GM12874 (cell line): ENCODE results near the gene ADAMTS17.

ENCODE experiments used
- TF ChIP-seq, protein P1 (sequence below): IDR thresholded peaks from 2 replicates; pipeline ENCODE4 v1.5.1; 2011; ENCODE audit warnings: low read depth, mild to moderate bottlenecking, control low read depth, low read length, moderate library complexity; ENCODE audit not compliant: insufficient read depth

ADAMTS17 gene

DNA sequence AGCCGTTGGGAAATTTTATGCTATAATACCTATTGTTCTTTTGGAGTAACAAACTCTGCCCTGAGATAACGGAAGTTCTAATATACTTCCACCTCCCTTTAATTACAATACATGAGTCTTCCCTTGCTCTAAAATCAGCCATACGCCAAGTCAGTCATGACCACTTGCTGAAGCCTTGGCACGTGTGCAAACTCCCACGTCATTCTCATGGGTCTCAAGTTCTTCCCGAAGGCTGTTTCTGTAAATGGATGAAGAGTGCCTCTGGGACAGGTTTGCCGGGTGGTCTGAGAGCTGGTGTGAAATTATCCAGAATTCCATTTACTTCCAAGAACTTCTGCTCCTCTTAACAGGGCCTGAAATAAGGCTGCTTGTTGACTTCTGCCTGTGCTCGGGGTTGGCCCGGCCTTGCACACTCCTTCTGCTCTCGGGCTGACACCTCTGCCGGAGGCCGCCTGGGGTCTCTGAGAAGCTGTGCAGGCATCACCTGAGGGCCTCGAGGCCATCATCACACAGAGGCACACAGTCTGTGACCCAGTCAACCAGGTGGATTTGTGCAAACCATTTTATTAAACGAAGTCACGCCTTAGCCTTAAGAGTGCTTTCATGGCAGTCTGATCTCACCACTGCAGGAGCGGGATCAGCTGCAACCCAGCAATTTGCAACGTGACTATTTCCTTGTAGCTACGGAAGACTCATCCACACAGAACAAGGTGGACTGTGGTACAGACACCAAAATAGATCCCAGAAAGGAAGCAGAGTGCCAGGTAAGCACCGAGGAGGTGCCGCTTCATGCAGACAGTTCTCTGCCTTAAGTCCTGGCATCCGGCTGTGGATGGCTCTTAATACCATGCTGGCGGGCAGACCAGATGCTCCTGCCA is 120.1 kb downstream of the ADAMTS17 start:
- TF ChIP-seq, protein P1, sequence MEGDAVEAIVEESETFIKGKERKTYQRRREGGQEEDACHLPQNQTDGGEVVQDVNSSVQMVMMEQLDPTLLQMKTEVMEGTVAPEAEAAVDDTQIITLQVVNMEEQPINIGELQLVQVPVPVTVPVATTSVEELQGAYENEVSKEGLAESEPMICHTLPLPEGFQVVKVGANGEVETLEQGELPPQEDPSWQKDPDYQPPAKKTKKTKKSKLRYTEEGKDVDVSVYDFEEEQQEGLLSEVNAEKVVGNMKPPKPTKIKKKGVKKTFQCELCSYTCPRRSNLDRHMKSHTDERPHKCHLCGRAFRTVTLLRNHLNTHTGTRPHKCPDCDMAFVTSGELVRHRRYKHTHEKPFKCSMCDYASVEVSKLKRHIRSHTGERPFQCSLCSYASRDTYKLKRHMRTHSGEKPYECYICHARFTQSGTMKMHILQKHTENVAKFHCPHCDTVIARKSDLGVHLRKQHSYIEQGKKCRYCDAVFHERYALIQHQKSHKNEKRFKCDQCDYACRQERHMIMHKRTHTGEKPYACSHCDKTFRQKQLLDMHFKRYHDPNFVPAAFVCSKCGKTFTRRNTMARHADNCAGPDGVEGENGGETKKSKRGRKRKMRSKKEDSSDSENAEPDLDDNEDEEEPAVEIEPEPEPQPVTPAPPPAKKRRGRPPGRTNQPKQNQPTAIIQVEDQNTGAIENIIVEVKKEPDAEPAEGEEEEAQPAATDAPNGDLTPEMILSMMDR, result no peak

DNA sequence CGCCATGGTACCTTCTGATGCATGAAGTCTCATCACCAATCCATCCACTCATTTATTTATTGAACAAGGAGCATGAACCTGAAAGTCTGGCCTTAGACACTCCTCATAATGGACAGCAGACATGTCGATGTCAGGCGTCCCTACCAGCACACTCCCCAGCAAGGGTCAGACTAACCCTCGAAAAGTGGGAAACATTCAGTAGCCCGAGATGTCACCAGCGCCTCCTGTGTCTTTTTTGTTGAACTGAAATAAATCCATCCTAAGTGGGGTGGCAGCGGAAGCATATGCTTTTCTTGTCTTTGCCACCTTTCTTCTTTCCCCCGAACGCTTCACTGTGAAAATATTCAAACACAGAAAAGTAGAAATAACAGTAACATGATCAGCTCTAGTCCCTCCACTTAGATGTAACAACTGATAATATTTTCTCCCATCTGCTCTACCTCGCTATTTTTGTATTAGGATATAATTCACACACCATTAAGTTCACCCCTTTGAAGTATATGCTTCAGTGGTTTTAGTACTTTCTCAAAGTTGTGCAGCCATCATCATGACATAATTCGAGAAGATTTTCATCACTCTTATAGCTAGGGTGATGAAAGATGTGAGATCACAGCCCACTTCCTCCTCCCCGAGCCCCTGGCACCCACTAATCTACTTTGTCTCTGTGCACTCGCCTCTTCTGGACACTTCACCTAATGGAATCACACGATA is 121.6 kb downstream of the ADAMTS17 start:
- TF ChIP-seq, protein P1, result no peak

DNA sequence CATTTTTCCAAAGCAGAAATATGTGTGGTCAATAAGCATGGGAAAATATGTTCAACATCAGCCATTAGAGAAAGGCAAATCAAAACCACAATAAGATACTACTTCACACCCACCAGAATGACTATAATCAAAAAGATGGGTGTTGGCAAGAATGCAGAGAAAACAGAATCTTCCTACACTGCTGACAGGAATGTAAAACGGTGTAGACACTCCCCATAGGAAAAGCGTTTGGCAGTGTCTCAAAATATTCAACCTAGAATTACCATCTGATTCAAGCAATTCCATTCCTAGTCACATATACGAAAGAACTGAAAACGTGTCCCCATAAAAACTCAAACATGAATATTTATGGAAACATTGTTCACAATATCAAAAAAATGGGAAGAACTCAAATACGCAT is 123.3 kb downstream of the ADAMTS17 start:
- TF ChIP-seq, protein P1, result no peak

DNA sequence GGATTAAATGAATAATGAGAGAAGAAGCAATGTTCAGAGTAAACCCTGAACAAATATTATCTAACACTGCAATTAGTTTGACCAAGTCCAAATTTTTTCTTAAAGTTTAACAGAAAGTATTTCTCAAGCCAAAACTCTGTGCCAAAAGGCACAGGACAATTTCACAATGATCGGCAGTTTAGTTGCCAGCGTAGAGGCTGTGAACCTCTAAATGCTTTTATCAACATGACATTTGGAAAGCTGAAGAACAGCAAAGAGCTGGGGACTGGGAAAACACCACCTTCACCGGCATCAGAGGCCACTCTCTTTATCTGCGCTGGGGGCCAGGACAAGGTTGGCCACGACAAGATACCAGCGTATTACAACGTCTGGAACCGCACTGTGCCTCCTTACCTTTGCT is 125.6 kb downstream of the ADAMTS17 start:
- TF ChIP-seq, protein P1, result no peak

- TF ChIP-seq, protein P1, result no peak
These were observed 126.0 kb downstream of the ADAMTS17 start for GRCh38 chr15:100215843-100216169.

DNA sequence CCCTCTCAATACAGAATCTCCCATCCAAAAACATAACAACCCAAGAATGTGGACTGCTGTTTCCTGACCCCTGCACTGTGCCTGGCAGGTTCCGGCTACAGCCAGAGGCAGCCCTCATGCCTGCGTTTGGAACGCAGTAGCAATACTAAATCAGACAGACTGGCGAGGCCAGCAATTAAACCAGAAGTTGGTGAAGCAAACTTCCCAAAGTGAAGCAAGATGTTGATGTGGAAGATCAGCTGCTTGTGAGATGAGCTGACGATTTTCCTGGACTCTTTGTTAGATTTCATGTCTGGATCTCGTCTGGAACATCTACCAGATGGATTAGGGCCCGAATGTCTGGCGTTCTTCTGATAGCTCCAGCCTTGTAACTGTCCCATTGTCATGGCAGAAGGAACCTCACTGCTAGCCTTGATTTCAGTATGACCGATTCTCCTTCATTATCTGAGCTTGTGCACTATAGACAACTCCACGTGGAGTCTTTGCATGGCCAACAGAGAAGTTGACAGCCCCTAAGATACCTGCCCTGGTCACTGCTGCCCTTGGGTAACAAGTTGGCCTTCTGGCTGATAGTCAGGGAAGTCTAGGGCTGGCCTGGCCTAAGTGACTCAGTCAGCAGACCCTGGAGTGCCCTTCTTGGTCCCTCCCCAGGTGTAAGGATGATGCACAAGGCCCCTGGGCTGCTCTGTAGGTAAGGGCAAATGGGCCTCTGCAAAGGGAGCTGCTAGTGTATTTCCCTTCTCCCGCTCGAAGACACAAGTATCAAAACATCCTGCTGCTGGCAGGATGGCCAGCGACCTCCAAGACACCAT is 126.5 kb downstream of the ADAMTS17 start:
- TF ChIP-seq, protein P1, result no peak
